Stomach (tissue), 4 donors: ENCODE data around the gene CYP4F2.

Source experiments
- EP300 ChIP-seq: sonication (generic); formaldehyde crosslinking; IDR thresholded peaks from one replicate; pipeline ENCODE4 v1.6.1; 2017; ENCODE audit warnings: antibody characterized with exemption
- POLR2A ChIP-seq, 4 donors: fragments of 450-650 bp; IDR thresholded peaks; one replicate each; pipeline ENCODE4 v1.6.1; 2016; ENCODE audit warnings: antibody characterized with exemption in 4 of 4, control low read depth in 2 of 4, mild to moderate bottlenecking in 1 of 4, moderate library complexity in 1 of 4
- POLR2AphosphoS5 ChIP-seq, 3 donors: sonication (generic); formaldehyde crosslinking; IDR thresholded peaks; one replicate each; pipeline ENCODE4 v1.6.1; 2016; ENCODE audit warnings: antibody characterized with exemption in 3 of 3
- TF ChIP-seq, protein P1 (sequence below), 7 experiments: fragments of 450-650 bp in 4 of 7; fragments of 200-600 bp in 3 of 7; sonication (generic) in 3 of 7; IDR thresholded peaks; one replicate each; pipeline ENCODE4 v1.5.1; 2016 to 2019; ENCODE audit warnings: antibody characterized with exemption in 7 of 7, control low read depth in 2 of 7, mild to moderate bottlenecking in 1 of 7

DNA sequence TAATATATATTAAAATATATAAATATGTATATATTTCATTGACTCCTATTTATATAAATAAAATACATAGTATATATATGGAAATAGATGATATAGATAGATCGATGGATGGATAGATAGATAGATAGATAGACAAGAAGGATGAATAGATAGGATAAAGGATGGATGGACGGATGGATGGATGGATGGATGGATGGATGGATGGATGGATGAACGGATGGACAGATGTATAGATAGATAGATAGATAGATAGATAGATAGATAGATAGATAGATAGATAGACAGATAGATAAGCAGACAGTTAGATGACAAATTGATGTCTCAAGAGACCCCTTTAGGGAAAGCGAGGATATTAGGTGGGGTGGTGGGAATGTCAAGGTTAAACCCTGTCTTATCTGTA, 21.4 kb upstream of the CYP4F2 start:
- TF ChIP-seq, protein P1, sequence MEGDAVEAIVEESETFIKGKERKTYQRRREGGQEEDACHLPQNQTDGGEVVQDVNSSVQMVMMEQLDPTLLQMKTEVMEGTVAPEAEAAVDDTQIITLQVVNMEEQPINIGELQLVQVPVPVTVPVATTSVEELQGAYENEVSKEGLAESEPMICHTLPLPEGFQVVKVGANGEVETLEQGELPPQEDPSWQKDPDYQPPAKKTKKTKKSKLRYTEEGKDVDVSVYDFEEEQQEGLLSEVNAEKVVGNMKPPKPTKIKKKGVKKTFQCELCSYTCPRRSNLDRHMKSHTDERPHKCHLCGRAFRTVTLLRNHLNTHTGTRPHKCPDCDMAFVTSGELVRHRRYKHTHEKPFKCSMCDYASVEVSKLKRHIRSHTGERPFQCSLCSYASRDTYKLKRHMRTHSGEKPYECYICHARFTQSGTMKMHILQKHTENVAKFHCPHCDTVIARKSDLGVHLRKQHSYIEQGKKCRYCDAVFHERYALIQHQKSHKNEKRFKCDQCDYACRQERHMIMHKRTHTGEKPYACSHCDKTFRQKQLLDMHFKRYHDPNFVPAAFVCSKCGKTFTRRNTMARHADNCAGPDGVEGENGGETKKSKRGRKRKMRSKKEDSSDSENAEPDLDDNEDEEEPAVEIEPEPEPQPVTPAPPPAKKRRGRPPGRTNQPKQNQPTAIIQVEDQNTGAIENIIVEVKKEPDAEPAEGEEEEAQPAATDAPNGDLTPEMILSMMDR (IDR thresholded peaks at IDR 0.05), result no peak
- TF ChIP-seq POLR2AphosphoS5 (IDR thresholded peaks at IDR 0.05) (no peak), POLR2A (IDR thresholded peaks at IDR 0.05) (no peak), EP300 (no peak)
